K562 (cell line): ENCODE measurements around the gene DPYSL3. TPM values are rescaled to one million over a fixed set of nuclear protein-coding genes. Genes with fewer than 3 reads are reported as not detected.

Experiments used
- ATAC-seq: fragments of 200-7000 bp; cut with Tn5 transposase; 3 replicates; pipeline ENCODE4 v1.9.1; 2020; ENCODE audit warnings: moderate library complexity
- BruUV-seq: library from RNA; stranded (reverse); fragments of 400-500 nt; replicated peaks from 2 replicates; lab custom pipeline; 2021; lab: Mats Ljungman, UMichigan
- CTCF ChIA-PET: fragments of 300-600 bp; formaldehyde crosslinking; extraction: SDS; loops from one replicate; lab custom pipeline; 2021; ENCODE audit warnings: low intra/inter-chr PET ratio; lab: Yijun Ruan, JAX
- POLR2A ChIA-PET: fragments of 300-600, 350-650 bp; sonication (Branson Sonifier 250); formaldehyde crosslinking; extraction: SDS; loops from one replicate; lab custom pipeline; 2021; ENCODE audit warnings: antibody characterized with exemption, inconsistent platforms; lab: Yijun Ruan, JAX
- DNase-seq, 4 experiments: peaks; one replicate each; pipeline versions ENCODE4 v3.0.0 to v3.0.0-alpha.2; 2011 to 2018; ENCODE audit warnings: low spot score in 3 of 4, mixed read lengths in 3 of 4; ENCODE audit errors: extremely low read depth in 1 of 4
- FAIRE-seq: peaks from 2 replicates; lab custom pipeline; 2011; peaks lifted over from hg19 to GRCh38; lab: Jason Lieb, UNC
- H2AFZ ChIP-seq: 2 replicates; pipeline ENCODE4 v1.6.0; 2011; ENCODE audit warnings: low read depth, low read length, control low read depth, inconsistent platforms
- H3K27ac ChIP-seq: fragments of 200-600 bp; 3 replicates; pipeline ENCODE4 v1.8.0; 2011; ENCODE audit warnings: low read depth, mild to moderate bottlenecking, control low read depth, inconsistent platforms, low read length, moderate library complexity, mixed read lengths; ENCODE audit errors: extremely low read depth
- H3K27me3 ChIP-seq, 2 experiments: fragments of 300-600 bp in 1 of 2; 2 replicates in 1 of 2; 3 replicates in 1 of 2; pipeline versions ENCODE4 v1.6.0 to v1.8.0; 2011; ENCODE audit warnings: inconsistent platforms in 2 of 2, low read length in 2 of 2, mild to moderate bottlenecking in 1 of 2, mixed read lengths in 1 of 2, moderate library complexity in 1 of 2; ENCODE audit not compliant: control insufficient read depth in 2 of 2, insufficient read depth in 2 of 2
- H3K36me3 ChIP-seq: fragments of 300-600 bp; 3 replicates; pipeline ENCODE4 v1.8.0; 2011; ENCODE audit warnings: mild to moderate bottlenecking, low read length, inconsistent platforms; ENCODE audit not compliant: control insufficient read depth, insufficient read depth
- H3K4me1 ChIP-seq, 2 experiments: fragments of 200-600 bp in 1 of 2; replicated peaks in 1 of 2; 2 replicates in 1 of 2; 3 replicates in 1 of 2; pipeline versions ENCODE4 v1.5.1 to v1.8.0; 2011; ENCODE audit warnings: inconsistent platforms in 2 of 2, low read length in 2 of 2, mild to moderate bottlenecking in 1 of 2, mixed read lengths in 1 of 2, moderate library complexity in 1 of 2; ENCODE audit not compliant: control insufficient read depth in 2 of 2, insufficient read depth in 2 of 2
- H3K4me2 ChIP-seq: 2 replicates; pipeline ENCODE4 v1.6.1; 2011; ENCODE audit warnings: low read length, control low read depth, inconsistent platforms, mixed read lengths; ENCODE audit not compliant: insufficient read depth
- H3K4me3 ChIP-seq: fragments of 200-600 bp; sonication (generic), shearing (Covaris generic); 2 replicates; pipeline ENCODE4 v1.5.1; 2016; ENCODE audit warnings: control low read depth, inconsistent platforms
- H3K79me2 ChIP-seq: fragments of 200-600 bp; 3 replicates; pipeline ENCODE4 v1.8.0; 2011; ENCODE audit warnings: low read length, inconsistent platforms; ENCODE audit not compliant: control insufficient read depth, insufficient read depth
- H3K9ac ChIP-seq, 2 experiments: 2 replicates each; pipeline versions ENCODE4 v1.6.0 to v1.6.1; 2011; ENCODE audit warnings: low read depth in 2 of 2, low read length in 2 of 2, control low read depth in 1 of 2, inconsistent platforms in 1 of 2, mild to moderate bottlenecking in 1 of 2, mixed read lengths in 1 of 2; ENCODE audit not compliant: insufficient read depth in 1 of 2
- H3K9me1 ChIP-seq: one replicate; pipeline ENCODE4 v1.6.0; 2011; ENCODE audit warnings: inconsistent platforms, mild to moderate bottlenecking, low read length, moderate library complexity; ENCODE audit not compliant: control insufficient read depth, insufficient read depth
- H3K9me3 ChIP-seq: replicated peaks from 2 replicates; pipeline ENCODE4 v1.5.1; 2011; ENCODE audit warnings: low read depth, low read length, inconsistent platforms; ENCODE audit not compliant: control insufficient read depth, insufficient read depth
- H4K20me1 ChIP-seq: replicated peaks from 2 replicates; pipeline ENCODE4 v1.6.1; 2011; ENCODE audit warnings: low read length, inconsistent platforms, mixed read lengths; ENCODE audit not compliant: control insufficient read depth, insufficient read depth
- HMG20B ChIP-seq: fragments of 250-450 bp; sonication (Bioruptor Pico); IDR thresholded peaks from 2 replicates; pipeline ENCODE4 v1.5.0; 2021; ENCODE audit warnings: mild to moderate bottlenecking
- MCM2 ChIP-seq: fragments of 450-650 bp; IDR thresholded peaks from 2 replicates; pipeline ENCODE4 v1.6.1; 2017; ENCODE audit warnings: low read depth, mild to moderate bottlenecking
- PTRF ChIP-seq: fragments of 450-650 bp; IDR thresholded peaks from 2 replicates; pipeline ENCODE4 v1.6.1; 2016; ENCODE audit warnings: mild to moderate bottlenecking, missing genetic modification characterization, missing compliant biosample characterization
- RNF219 ChIP-seq: fragments of 250-450 bp; sonication (Bioruptor Pico); IDR thresholded peaks from 2 replicates; pipeline ENCODE4 v1.5.0; 2022; ENCODE audit warnings: mild to moderate bottlenecking
- WGBS: fragments of 100-300 bp; shearing (Covaris generic); methylation state at CpG from one replicate; pipeline ENCODE4 v1.1.6; 2016; ENCODE audit warnings: low coverage, mixed read lengths; ENCODE audit not compliant: insufficient coverage; ENCODE audit errors: missing lambda C conversion rate; 5-methylcytosine and 5-hydroxymethylcytosine counted together
- in situ Hi-C: fragments of 300-500 bp; cut with MboI; formaldehyde crosslinking; loops from 4 replicates; pipeline ENCODE4 v1.15.0; 2018; ENCODE audit warnings: inconsistent platforms, mixed read lengths
- intact Hi-C: fragments of 100-400 bp; cut with micrococcal nuclease; formaldehyde crosslinking; loops from 2 replicates; pipeline ENCODE4 v1.14.2; 2022
- polyA plus RNA-seq, 8 experiments: library from polyadenylated mRNA; depleted of rRNA in 4 of 8; stranded (reverse) in 5 of 8; unstranded in 3 of 8; fragments of >200 nt; fragmentation: Nextera tagmentation in 2 of 8; fragmentation: Illumina TruSeq in 1 of 8; extraction: Ambion mirVana in 2 of 8; extraction: Trizol in 1 of 8; gene quantifications; 2 replicates each; pipeline versions ENCODE4 v1.2.1 to v1.2.3, GENCODE V29; 2011 to 2014; ENCODE audit warnings: inconsistent platforms in 1 of 8, missing spikeins in 1 of 8
- total RNA-seq, 7 experiments: library from RNA; depleted of rRNA in 6 of 7; stranded (reverse); fragments of >200 nt in 6 of 7; fragmentation: Illumina TruSeq in 2 of 7; extraction: Trizol in 2 of 7; gene quantifications; 2 replicates each; pipeline versions ENCODE4 v1.2.1 to v1.2.3, GENCODE V29; 2011 to 2021; ENCODE audit warnings: low replicate concordance in 1 of 7
- TF ChIP-seq, protein P1 (sequence below): fragments of 250-450 bp; sonication (Bioruptor Pico); IDR thresholded peaks from 2 replicates; pipeline ENCODE4 v1.5.0; 2021

DPYSL3 gene
- total and polyA plus RNA-seq, 9 of the 15 experiments (the other 6 are each of a cell fraction or from before 2014, with no cell fraction given) = 0.07 to 0.55 TPM; not detected in 7

DNA sequence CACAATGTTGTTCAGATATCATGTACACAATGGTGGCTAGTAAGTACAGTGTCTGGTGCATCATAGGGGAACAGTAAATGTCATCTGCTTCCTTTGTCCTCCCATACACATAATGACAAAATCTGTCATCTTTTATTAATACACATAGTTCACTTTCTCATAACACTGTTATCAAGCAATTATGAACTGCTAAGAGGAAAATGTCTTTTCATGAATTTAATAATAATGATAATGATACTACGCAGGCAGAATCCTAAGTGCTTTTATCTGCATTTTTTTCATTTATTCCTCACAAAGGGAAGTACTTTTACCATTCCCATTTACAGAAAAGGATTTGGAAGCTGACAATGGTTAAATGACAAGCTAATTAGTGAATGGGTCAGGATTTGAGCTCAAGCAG lies 35.7 kb downstream of the DPYSL3 start (continued):
- TF ChIP-seq, protein P1, sequence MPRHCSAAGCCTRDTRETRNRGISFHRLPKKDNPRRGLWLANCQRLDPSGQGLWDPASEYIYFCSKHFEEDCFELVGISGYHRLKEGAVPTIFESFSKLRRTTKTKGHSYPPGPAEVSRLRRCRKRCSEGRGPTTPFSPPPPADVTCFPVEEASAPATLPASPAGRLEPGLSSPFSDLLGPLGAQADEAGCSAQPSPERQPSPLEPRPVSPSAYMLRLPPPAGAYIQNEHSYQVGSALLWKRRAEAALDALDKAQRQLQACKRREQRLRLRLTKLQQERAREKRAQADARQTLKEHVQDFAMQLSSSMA = no peak

- H3K27ac ChIP-seq = no peak overlapping the region
- H3K4me3 ChIP-seq = no peak overlapping the region
- CTCF ChIA-PET = no interaction called here
- H3K27me3 ChIP-seq = no peaks in the 10 kb centered on the region
- POLR2A ChIA-PET = no interaction called here
- no peaks in the 10 kb centered on the region for H3K36me3 ChIP-seq
- H3K9me3 ChIP-seq = no peaks in the 10 kb centered on the region
- no peaks in the 10 kb centered on the region for H3K9me1 ChIP-seq
- no peak for TF ChIP-seq PTRF (tag)
- TF ChIP-seq RNF219 (CRISPR knock-in tag) = no peak
- no peak for TF ChIP-seq MCM2
- TF ChIP-seq HMG20B (CRISPR knock-in tag) = no peak
- H3K4me2 ChIP-seq = no peak overlapping the region
- intact Hi-C loops (no loop called here), in situ Hi-C loops (no loop called here)
- ATAC-seq (no peak), DNase-seq (no peak), FAIRE-seq (no peak)
- H2AFZ ChIP-seq = no peak overlapping the region
- no peaks in the 10 kb centered on the region for H3K4me1 ChIP-seq
- no peak overlapping the region for H3K9ac ChIP-seq
- no peaks in the 10 kb centered on the region for H4K20me1 ChIP-seq
- H3K79me2 ChIP-seq = no peaks in the 10 kb centered on the region
- WGBS = 0% methylated on average over 4 of the region's 4 CpGs
- BruUV-seq = no TSS peak
Observed at GRCh38 chr5:147472664-147473475, 37.0 kb downstream of the DPYSL3 start.
